ENCODE measurements around the gene MAP3K1.

Gene MAP3K1

DNA sequence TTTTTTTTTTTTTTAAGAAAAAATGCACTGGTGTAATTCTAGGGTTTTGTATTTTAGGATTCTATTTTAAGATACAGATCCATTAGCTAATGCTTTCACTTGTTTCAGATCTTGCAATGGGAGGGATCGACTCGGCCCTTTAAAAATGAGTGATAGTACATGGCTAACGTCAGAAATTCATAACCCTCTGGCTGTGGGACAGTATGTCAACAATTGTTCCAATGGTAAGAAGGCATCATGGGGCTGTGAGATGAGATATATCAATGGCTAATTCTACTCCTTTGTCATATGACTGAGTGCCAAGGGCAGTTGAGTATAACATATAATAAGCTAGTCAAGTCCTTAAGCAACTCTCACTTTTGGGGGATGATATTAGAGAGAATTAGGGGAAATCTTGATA, 98.4 kb downstream of the MAP3K1 start:
- DNase-seq = no peak

DNA sequence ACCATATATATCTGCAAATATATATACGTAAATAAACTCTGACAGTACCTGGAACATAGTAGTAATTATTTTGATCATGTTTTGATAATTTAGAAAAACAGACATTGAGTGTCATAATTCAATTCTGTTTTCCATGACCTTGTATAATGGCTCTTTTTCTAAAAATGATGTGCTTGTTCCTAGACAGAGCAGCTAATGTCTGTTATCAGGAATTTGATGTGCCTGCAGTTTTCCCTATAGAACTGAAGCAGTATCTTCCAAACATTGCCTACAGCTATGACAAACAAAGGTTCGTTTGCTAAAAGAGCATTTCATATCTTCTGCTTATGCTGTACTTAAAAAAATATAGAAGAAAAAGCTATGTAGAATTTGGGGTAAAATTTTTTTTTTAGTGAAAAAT, 99.3 kb downstream of the MAP3K1 start:
- DNase-seq = no peak

DNA sequence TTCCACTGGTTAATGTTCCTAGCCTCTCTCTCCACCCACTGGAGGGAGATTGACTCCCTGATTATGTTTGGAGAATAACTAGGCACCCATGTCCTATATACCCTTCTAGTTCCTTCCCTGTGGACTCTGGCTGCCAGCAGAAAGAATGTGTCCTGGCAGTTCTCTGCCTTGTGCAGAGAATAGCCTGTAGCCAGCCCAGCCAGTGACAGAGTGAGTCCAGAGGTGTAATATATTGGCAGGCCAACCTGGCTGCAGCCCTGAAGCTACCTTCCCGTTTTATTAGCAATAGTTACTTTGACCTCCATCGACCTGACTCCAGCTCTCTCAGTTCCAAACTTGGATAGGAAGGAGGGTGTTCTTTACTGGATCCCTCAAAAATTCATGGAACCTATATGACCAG, 102.2 kb downstream of the MAP3K1 start:
- DNase-seq = no peak

DNA sequence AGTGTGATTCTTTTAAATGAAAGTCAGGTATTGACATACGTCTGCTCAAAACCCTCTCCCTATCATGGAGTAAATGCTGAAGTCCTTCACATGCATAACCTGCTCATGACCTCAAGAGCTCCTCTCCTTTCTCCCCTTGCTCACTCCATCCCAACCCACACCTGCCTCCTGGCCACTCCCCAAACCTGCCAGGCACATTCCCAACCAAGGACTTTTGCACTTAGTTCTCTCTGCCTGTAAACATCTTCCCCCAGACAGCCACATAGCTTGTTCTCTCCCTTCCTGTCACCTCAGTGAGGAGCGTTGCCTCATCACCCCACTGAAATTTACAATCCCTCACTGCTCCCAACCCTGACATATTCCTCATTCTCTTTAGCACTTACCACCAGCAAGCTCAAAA, 102.7 kb downstream of the MAP3K1 start:
- no peak for DNase-seq

DNA sequence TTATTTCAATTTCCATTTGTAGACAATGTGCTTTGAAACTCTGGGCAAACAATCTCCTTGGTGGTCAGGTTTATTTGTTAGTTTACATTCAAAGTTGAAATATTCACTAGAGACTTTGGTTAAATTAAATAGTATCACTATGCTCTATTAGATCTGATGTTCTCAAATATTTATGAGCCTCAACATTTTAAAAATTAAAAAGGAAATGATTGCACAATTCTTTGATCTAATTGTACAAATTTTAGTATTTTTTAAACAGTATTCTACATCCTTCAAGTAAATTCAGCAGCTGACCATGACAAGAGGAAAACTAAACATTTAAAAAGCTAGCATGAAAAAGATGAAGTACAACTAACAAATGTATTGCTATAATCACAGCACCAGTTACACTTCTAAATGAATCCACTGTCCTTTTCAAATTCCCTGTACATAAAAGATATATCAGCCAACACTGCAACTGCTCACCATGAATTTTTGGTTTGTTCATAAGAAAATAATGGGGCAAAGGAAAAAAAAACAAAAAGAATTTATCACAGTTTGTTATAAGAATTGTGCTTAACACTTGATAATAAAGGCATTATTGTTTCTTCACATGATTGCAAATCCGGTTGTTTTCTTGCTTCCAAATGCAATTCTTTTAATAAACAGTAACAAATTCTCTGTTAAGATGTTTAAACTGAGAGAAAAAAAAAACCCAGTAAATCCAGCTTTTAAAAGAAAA, 104.8 kb downstream of the MAP3K1 start:
- DNase-seq = no peak

DNA sequence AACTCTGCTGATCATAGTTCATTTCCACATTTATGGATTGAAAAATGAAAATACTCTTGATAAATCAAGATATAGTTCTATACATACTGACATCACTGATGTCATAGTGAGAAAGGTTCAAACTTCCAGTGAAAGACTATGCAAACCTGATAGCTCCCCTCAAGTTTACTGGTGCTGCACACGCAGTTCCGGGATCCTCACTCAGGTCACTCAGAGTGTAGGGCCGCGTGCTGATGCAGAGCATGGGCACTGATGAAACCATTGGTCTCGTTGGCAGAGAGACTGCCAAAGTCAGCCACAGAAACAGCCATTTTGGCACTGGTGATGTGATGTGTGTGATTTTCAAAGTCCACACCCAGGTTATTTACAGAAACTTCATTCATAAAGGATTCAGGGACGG, 107.6 kb downstream of the MAP3K1 start:
- DNase-seq = no peak

DNA sequence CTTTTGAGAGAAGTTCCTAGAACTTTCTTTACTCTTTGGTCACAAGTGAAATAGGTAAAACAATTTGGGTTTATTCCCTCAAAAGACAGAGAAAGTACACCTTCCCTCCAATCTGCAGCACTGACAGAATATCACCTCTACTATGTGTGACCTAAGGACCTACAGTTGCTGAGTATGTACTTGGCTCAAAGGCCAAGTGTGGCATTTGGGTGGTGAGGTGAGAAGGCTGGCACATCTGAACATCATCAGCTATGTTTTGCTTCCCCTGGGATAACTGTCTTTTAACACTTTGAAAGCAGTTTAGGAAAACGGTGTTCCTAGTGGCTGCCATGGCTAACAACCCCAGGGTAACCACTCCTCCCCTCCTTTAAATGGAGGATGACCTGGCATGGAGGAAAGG, 119.0 kb downstream of the MAP3K1 start:
- DNase-seq = no peak

DNA sequence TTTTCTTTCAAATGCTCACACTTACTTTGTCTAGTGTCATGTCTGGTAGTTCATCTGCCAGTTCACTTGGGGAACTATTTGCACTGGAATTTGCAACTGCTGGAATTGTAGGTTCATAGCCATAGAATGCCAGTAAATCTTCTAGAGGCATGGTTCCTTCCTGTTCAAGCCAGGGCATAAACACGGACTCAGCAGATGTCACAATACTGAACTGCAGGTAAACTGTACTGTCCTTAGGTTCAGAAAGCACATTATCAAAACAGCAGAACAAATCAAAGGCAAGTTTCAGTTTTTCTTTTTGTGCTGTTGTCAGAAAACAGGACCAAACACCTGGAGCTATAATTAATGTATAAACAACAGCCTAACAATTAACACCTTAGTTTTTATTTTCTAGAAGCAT, 123.5 kb downstream of the MAP3K1 start:
- no peak for DNase-seq

DNA sequence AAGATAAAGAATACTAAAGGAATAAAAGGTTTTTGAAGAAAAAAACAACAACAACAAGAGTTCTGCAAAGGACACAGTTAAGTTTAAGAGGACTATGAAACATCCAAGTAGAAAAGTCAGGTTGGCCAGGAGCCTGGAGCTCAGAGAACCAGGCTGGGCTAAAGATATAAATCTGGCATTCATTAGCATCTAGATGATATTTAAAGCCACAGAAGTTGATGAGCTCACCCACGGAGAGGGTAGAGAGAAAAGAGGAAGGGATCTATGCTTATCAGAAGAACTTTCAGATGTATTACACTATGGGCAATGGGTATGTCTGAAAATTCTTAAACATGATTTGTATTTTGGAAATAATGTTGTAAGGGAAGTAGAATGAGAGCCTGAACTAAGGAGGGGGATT, 126.6 kb downstream of the MAP3K1 start:
- DNase-seq = no peak

Data from NCI-H1092 treated with DMSO at 0.1 percent for 48 hours (cell line).